CD4-positive, alpha-beta T cell (primary cell): ENCODE data around the gene FILIP1. TPM values are rescaled to one million over a fixed set of nuclear protein-coding genes. Genes with fewer than 3 reads are reported as not detected.

Source experiments
- ATAC-seq: fragments of 200-7000 bp; cut with Tn5 transposase; one replicate; pipeline ENCODE4 v1.10.0; 2022; ENCODE audit warnings: mild to moderate bottlenecking; ENCODE audit not compliant: poor library complexity
- CTCF ChIA-PET: fragments of 350-600 bp; sonication (Branson Sonifier 250); formaldehyde crosslinking; loops from one replicate; lab custom pipeline; 2021; ENCODE audit warnings: antibody characterized with exemption, inconsistent platforms; lab: Charles Lee
- POLR2A ChIA-PET: fragments of 350-600 bp; sonication (Branson Sonifier 250); formaldehyde crosslinking; loops from one replicate; lab custom pipeline; 2021; ENCODE audit warnings: antibody characterized with exemption, inconsistent platforms; lab: Charles Lee
- DNase-seq, 14 experiments: peaks; one replicate each; pipeline ENCODE4 v3.0.0-alpha.2; 2013 to 2020; ENCODE audit warnings: mixed read lengths in 2 of 14
- H3K27ac ChIP-seq, 2 donors: one replicate each; pipeline versions ENCODE4 v1.5.1 to v1.7.0; 2013; ENCODE audit warnings: low read length in 2 of 2, low read depth in 1 of 2, mild to moderate bottlenecking in 1 of 2
- H3K27me3 ChIP-seq, 2 experiments: 1 replicate in 1 of 2; 2 replicates in 1 of 2; pipeline versions ENCODE4 v1.6.1 to v1.7.0; 2013; ENCODE audit warnings: low read length in 2 of 2, control low read depth in 1 of 2, mild to moderate bottlenecking in 1 of 2, moderate library complexity in 1 of 2; ENCODE audit not compliant: insufficient read depth in 2 of 2, control insufficient read depth in 1 of 2
- H3K36me3 ChIP-seq: one replicate; pipeline ENCODE4 v1.6.1; 2013; ENCODE audit warnings: low read length, control low read depth; ENCODE audit not compliant: insufficient read depth
- H3K4me1 ChIP-seq: one replicate; pipeline ENCODE4 v1.6.1; 2013; ENCODE audit warnings: low read length, control low read depth; ENCODE audit not compliant: insufficient read depth
- H3K4me3 ChIP-seq: one replicate; pipeline ENCODE4 v1.5.1; 2013; ENCODE audit warnings: mild to moderate bottlenecking, low read length, moderate library complexity
- H3K9me3 ChIP-seq, 2 experiments: 1 replicate in 1 of 2; 2 replicates in 1 of 2; pipeline versions ENCODE4 v1.6.1 to v1.7.0; 2013; ENCODE audit warnings: low read length in 2 of 2, mild to moderate bottlenecking in 2 of 2, control low read depth in 1 of 2, moderate library complexity in 1 of 2; ENCODE audit not compliant: control insufficient read depth in 1 of 2, insufficient read depth in 1 of 2
- H3K27ac Mint-ChIP-seq: one replicate; pipeline ENCODE4 v1.8.0; 2020; ENCODE audit warnings: mixed read lengths
- H3K27me3 Mint-ChIP-seq: one replicate; pipeline ENCODE4 v1.8.0; 2021; ENCODE audit warnings: mixed read lengths
- H3K36me3 Mint-ChIP-seq: one replicate; pipeline ENCODE4 v1.8.0; 2021; ENCODE audit warnings: low read depth, mixed read lengths
- H3K4me1 Mint-ChIP-seq: one replicate; pipeline ENCODE4 v1.8.0; 2021; ENCODE audit warnings: low read depth, mixed read lengths
- H3K4me3 Mint-ChIP-seq: one replicate; pipeline ENCODE4 v1.8.0; 2020; ENCODE audit warnings: mild to moderate bottlenecking, mixed read lengths
- H3K9me3 Mint-ChIP-seq: one replicate; pipeline ENCODE4 v1.8.0; 2020; ENCODE audit warnings: mixed read lengths
- intact Hi-C, 2 experiments: fragments of 100-400 bp; cut with DNase I in 1 of 2; cut with micrococcal nuclease in 1 of 2; formaldehyde crosslinking; loops; one replicate each; pipeline versions ENCODE4 v1.15.1 to v1.9.0; 2023 to 2025; cut with DNase I, micrococcal nuclease
- total RNA-seq, 174 experiments: library from RNA in 2 of 174; stranded (reverse) in 2 of 174; gene quantifications; one replicate each; pipeline ENCODE4 v1.2.3 and lab custom pipeline; 2021 to 2026
- TF ChIP-seq, protein P1 (sequence below): fragments of 200-600 bp; IDR thresholded peaks from one replicate; pipeline ENCODE4 v1.8.0; 2022; ENCODE audit warnings: antibody characterized with exemption, mild to moderate bottlenecking

The FILIP1 gene
- total RNA-seq, 2 experiments from 2014 or later, result 0.06 TPM; not detected in 1

DNA sequence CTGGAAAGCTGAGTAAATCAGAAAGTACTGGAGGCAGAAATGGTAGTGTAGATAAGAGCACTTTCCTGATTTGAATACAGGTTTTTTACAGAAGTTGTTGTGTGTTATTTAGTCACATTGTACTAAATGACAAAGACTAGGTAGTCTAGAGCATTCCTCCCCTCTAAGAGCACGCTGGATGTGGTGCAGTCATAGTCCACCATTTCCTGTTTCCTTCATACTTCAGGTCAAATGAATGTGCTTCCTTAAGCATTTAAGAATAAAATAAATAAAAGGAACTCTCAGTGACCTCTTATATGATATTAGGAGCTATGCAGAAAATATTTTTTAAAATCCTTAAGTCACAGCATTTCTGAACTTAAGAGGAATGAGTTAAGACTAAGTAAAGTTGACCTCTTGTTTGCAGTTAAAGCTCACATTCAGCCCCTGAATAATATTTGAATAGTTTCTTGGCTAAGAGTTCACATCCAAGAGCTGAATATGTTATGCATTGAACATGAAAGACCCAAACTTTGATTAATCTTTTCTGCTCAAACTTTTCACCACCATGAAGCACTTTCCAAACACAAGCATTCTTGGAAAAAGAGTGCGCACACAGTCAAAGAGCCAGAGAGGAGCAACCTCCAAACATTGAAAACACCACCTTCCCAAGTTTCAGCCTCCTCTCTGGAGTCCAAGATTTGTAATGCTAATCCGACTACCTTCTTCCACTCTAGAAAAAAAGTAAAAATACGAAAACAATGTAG lies 155.6 kb downstream of the FILIP1 start:
- TF ChIP-seq, protein P1, sequence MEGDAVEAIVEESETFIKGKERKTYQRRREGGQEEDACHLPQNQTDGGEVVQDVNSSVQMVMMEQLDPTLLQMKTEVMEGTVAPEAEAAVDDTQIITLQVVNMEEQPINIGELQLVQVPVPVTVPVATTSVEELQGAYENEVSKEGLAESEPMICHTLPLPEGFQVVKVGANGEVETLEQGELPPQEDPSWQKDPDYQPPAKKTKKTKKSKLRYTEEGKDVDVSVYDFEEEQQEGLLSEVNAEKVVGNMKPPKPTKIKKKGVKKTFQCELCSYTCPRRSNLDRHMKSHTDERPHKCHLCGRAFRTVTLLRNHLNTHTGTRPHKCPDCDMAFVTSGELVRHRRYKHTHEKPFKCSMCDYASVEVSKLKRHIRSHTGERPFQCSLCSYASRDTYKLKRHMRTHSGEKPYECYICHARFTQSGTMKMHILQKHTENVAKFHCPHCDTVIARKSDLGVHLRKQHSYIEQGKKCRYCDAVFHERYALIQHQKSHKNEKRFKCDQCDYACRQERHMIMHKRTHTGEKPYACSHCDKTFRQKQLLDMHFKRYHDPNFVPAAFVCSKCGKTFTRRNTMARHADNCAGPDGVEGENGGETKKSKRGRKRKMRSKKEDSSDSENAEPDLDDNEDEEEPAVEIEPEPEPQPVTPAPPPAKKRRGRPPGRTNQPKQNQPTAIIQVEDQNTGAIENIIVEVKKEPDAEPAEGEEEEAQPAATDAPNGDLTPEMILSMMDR, result no peak
- intact Hi-C loops, result no loop called here
- Histone ChIP-seq H3K4me3 (no peak overlapping the region), H3K9me3 (no peaks in the 10 kb centered on the region), H3K36me3 (no peaks in the 10 kb centered on the region), H3K27ac (no peak overlapping the region), H3K4me1 (no peaks in the 10 kb centered on the region), H3K27me3 (no peaks in the 10 kb centered on the region)
- Mint-ChIP-seq H3K9me3 (no peaks in the 10 kb centered on the region), H3K4me1 (no peaks in the 10 kb centered on the region), H3K4me3 (no peak overlapping the region), H3K27ac (no peak overlapping the region), H3K36me3 (no peaks in the 10 kb centered on the region), H3K27me3 (peaks cover 18% of the 10 kb centered on the region)
- DNase-seq, result no peak
- no peak for ATAC-seq
- POLR2A ChIA-PET, result no interaction called here
- CTCF ChIA-PET, result no interaction called here

DNA sequence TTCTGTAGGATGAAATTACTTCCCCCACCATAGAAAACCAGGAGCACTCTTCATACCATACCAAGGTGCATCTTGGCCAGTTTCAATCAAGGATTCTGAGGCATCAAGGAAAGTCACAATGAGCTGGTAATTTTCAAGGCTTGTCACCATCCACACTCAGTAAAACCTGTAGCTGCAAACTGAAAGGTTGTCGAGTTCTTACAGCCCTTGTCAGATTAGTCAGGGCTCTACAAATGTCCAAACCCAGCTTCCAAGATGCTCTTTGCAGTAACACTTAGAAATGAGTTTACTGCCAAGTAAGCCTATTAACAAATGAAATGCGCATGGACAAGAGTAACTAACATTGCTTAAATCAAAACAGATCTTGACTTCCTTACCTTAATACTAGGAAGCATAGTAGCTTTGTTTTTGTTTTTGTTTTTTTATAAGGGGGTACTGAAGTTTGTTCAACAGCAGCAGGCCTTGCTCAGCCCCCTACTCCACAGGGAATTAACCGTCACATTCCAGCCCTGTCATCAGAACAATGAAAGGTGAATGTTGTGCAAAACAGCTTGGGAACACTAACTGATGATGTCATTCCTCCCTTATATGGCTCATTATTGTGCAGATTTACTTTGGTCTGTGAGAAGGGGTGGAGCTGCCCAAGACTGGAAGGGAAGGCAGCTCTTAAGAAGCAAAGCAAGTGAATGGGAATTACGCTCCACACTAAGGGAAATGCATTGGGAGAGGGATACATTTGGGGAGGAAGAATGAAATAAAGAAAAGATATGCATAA lies 159.1 kb downstream of the FILIP1 start:
- ChIA-PET CTCF (interaction anchor here (0.6 kb wide), 1 partner anchor 11 kb away, joined by 3 read pairs; no protein-coding TSS in a partner anchor), POLR2A (no interaction called here)
- no peaks in the 10 kb centered on the region for H3K9me3 ChIP-seq
- no peak overlapping the region for H3K27ac Mint-ChIP-seq
- H3K27me3 ChIP-seq, result no peaks in the 10 kb centered on the region
- TF ChIP-seq, protein P1, result no peak
- H3K27me3 Mint-ChIP-seq, result peaks cover 19% of the 10 kb centered on the region
- no peak for ATAC-seq
- H3K4me1 ChIP-seq, result no peaks in the 10 kb centered on the region
- H3K4me1 Mint-ChIP-seq, result no peaks in the 10 kb centered on the region
- H3K4me3 Mint-ChIP-seq, result no peak overlapping the region
- no peak overlapping the region for H3K27ac ChIP-seq
- DNase-seq, result no peak
- H3K9me3 Mint-ChIP-seq, result no peaks in the 10 kb centered on the region
- intact Hi-C loops, result no loop called here
- no peaks in the 10 kb centered on the region for H3K36me3 ChIP-seq
- H3K36me3 Mint-ChIP-seq, result no peaks in the 10 kb centered on the region
- H3K4me3 ChIP-seq, result no peak overlapping the region

DNA sequence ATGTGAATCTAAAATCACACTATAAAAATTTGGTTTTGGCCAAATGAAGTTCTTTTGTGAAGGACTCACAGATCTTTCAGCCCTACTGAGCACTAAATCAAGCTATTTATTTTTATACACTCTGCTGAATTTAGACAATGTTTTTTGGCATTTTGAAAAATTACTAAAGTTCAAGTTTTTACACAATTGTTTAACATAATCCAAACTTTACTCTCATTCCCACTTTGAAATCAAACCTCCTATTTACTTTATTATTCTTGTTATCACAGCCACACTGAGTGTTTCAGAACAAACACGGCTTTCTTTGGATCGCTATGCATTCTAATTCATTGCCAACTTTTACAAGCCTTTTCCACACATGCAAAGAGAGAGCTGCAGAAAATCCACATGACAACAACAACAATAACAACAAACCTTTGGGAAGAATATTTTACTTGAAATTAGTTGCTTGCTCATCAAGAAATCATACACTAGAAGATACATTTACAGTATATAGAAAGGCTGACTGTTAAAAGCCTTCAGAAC lies 159.9 kb downstream of the FILIP1 start:
- intact Hi-C loops, result no loop called here
- no peak overlapping the region for H3K4me3 ChIP-seq
- H3K27me3 ChIP-seq, result no peaks in the 10 kb centered on the region
- Mint-ChIP-seq H3K27me3 (peaks cover 20% of the 10 kb centered on the region), H3K36me3 (no peaks in the 10 kb centered on the region), H3K4me3 (no peak overlapping the region), H3K9me3 (no peaks in the 10 kb centered on the region), H3K4me1 (no peaks in the 10 kb centered on the region), H3K27ac (no peak overlapping the region)
- ATAC-seq (no peak), DNase-seq (no peak)
- TF ChIP-seq, protein P1, result no peak
- POLR2A ChIA-PET, result no interaction called here
- H3K27ac ChIP-seq, result no peak overlapping the region
- H3K36me3 ChIP-seq, result no peaks in the 10 kb centered on the region
- CTCF ChIA-PET, result no interaction called here
- no peaks in the 10 kb centered on the region for H3K9me3 ChIP-seq
- no peaks in the 10 kb centered on the region for H3K4me1 ChIP-seq
